BJ (cell line): ENCODE results near the gene RAD51B. TPM values are rescaled to one million over a fixed set of nuclear protein-coding genes. Genes with fewer than 3 reads are reported as not detected.

Source experiments
- CTCF ChIA-PET: fragments of 350-600 bp; formaldehyde crosslinking; extraction: SDS; loops from one replicate; lab custom pipeline; 2021; ENCODE audit warnings: antibody characterized with exemption, inconsistent platforms; lab: Yijun Ruan, JAX
- POLR2A ChIA-PET: fragments of 300-600 bp; sonication (Branson Sonifier 250); formaldehyde crosslinking; extraction: SDS; loops from one replicate; lab custom pipeline; 2021; ENCODE audit warnings: antibody characterized with exemption; lab: Charles Lee
- DNase-seq: peaks from one replicate; pipeline ENCODE4 v3.0.0-alpha.2; 2011; ENCODE audit warnings: low read depth
- H3K27me3 ChIP-seq: 2 replicates; pipeline ENCODE4 v1.6.0; 2011; ENCODE audit warnings: low read length; ENCODE audit not compliant: control insufficient read depth, insufficient read depth
- H3K36me3 ChIP-seq: 2 replicates; pipeline ENCODE4 v1.5.1; 2011; ENCODE audit warnings: low read length; ENCODE audit not compliant: control insufficient read depth, insufficient read depth
- H3K4me3 ChIP-seq: 2 replicates; pipeline ENCODE4 v1.5.1; 2011; ENCODE audit warnings: low read depth, mild to moderate bottlenecking, control low read depth, low read length
- CTCF ChIP-seq: IDR thresholded peaks from 2 replicates; pipeline ENCODE4 v1.5.1; 2011; ENCODE audit warnings: low read depth, mild to moderate bottlenecking, control low read depth, inconsistent platforms, low read length, moderate library complexity; ENCODE audit not compliant: insufficient read depth
- polyA plus RNA-seq: library from polyadenylated mRNA; depleted of rRNA; stranded (reverse); fragments of >200 nt; gene quantifications from 2 replicates; pipeline ENCODE4 v1.2.3, GENCODE V29; 2011

RAD51B gene
- polyA plus RNA-seq, 1 experiment = 5.6 TPM

- Histone ChIP-seq H3K36me3 (no peaks in the 10 kb centered on the region), H3K27me3 (no peaks in the 10 kb centered on the region), H3K4me3 (peak overlapping the region; percentile 72)
- CTCF ChIA-PET = no interaction called here
- peak; percentile 15 for DNase-seq
- POLR2A ChIA-PET = no interaction called here
- no peak for TF ChIP-seq CTCF
Observed at GRCh38 chr14:67820428-67820971, 921 bp downstream of the RAD51B start.

GRCh38 chr14:67821121-67821520 lies 1.5 kb downstream of the RAD51B start:
- ChIA-PET POLR2A (no interaction called here), CTCF (no interaction called here)
- DNase-seq = no peak
- H3K4me3 ChIP-seq = no peak overlapping the region
- TF ChIP-seq CTCF = no peak
- no peaks in the 10 kb centered on the region for H3K36me3 ChIP-seq
- H3K27me3 ChIP-seq = no peaks in the 10 kb centered on the region

GRCh38 chr14:67831113-67831512 lies 11.5 kb downstream of the RAD51B start:
- no peak for DNase-seq
- ChIA-PET CTCF (no interaction called here), POLR2A (no interaction called here)
- TF ChIP-seq CTCF = no peak
- Histone ChIP-seq H3K4me3 (no peak overlapping the region), H3K36me3 (no peaks in the 10 kb centered on the region), H3K27me3 (no peaks in the 10 kb centered on the region)

- no peaks in the 10 kb centered on the region for H3K36me3 ChIP-seq
- ChIA-PET POLR2A (no interaction called here), CTCF (no interaction called here)
- H3K4me3 ChIP-seq = no peak overlapping the region
- TF ChIP-seq CTCF = no peak
- no peak for DNase-seq
- H3K27me3 ChIP-seq = no peaks in the 10 kb centered on the region
Observed at GRCh38 chr14:67833403-67833802, 13.8 kb downstream of the RAD51B start.

GRCh38 chr14:67835596-67835995 lies 16.0 kb downstream of the RAD51B start:
- ChIA-PET CTCF (interaction anchor here (1.2 kb wide), 1 partner anchor 8 kb away, joined by 3 read pairs; no protein-coding TSS in a partner anchor), POLR2A (no interaction called here)
- H3K27me3 ChIP-seq = no peaks in the 10 kb centered on the region
- DNase-seq = no peak
- no peak for TF ChIP-seq CTCF
- H3K36me3 ChIP-seq = no peaks in the 10 kb centered on the region
- H3K4me3 ChIP-seq = no peak overlapping the region
